Neural cell (in vitro differentiated cells): ENCODE data around the gene SVOP. TPM values are rescaled to one million over a fixed set of nuclear protein-coding genes. Genes with fewer than 3 reads are reported as not detected.
A peak's percentile ranks its signal among the peaks of the same experiment; 100 is the strongest.

Experiments
- H2AFZ ChIP-seq: fragments of 200-600, 300-800 bp; sonication (generic), shearing (Covaris generic); 2 replicates; pipeline ENCODE4 v1.6.0; 2014; ENCODE audit warnings: low read depth, mild to moderate bottlenecking, antibody characterized with exemption, low read length, moderate library complexity
- H3F3A ChIP-seq: fragments of 200-600 bp; shearing (Covaris generic); 2 replicates; pipeline ENCODE4 v1.6.1; 2016; ENCODE audit warnings: mild to moderate bottlenecking, moderate library complexity, mixed read lengths, antibody characterized with exemption, low read length; ENCODE audit not compliant: insufficient read depth, poor library complexity, severe bottlenecking
- H3K27ac ChIP-seq: fragments of 200-600, 300-800 bp; sonication (generic), shearing (Covaris generic); 2 replicates; pipeline ENCODE4 v1.5.1; 2014; ENCODE audit warnings: mild to moderate bottlenecking, low read length, moderate library complexity
- H3K27me3 ChIP-seq: fragments of 300-800, 200-600 bp; sonication (generic), shearing (Covaris generic); 2 replicates; pipeline ENCODE4 v1.6.0; 2014; ENCODE audit warnings: mild to moderate bottlenecking, low read depth, low read length, moderate library complexity; ENCODE audit not compliant: insufficient read depth
- H3K36me3 ChIP-seq: fragments of 300-800, 200-600 bp; sonication (generic), shearing (Covaris generic); 2 replicates; pipeline ENCODE4 v1.5.1; 2014; ENCODE audit warnings: mild to moderate bottlenecking, antibody characterized with exemption, low read length, moderate library complexity; ENCODE audit not compliant: insufficient read depth
- H3K4me2 ChIP-seq: fragments of 300-800, 200-600 bp; sonication (generic), shearing (Covaris generic); 2 replicates; pipeline ENCODE4 v1.6.0; 2014; ENCODE audit warnings: mild to moderate bottlenecking, low read length
- H3K4me3 ChIP-seq: fragments of 300-800, 200-600 bp; sonication (generic), shearing (Covaris generic); 2 replicates; pipeline ENCODE4 v1.5.1; 2014; ENCODE audit warnings: mild to moderate bottlenecking, low read length, moderate library complexity
- H3K79me2 ChIP-seq: fragments of 200-600 bp; shearing (Covaris generic); replicated peaks from 2 replicates; pipeline ENCODE4 v1.6.0; 2014; ENCODE audit warnings: mild to moderate bottlenecking, low read length, moderate library complexity; ENCODE audit not compliant: insufficient read depth
- H3K9ac ChIP-seq: fragments of 300-800, 200-600 bp; sonication (generic), shearing (Covaris generic); 2 replicates; pipeline ENCODE4 v1.6.1; 2016; ENCODE audit warnings: mild to moderate bottlenecking, low read length, mixed read lengths
- H3K9me2 ChIP-seq: fragments of 200-600 bp; shearing (Covaris generic); 2 replicates; pipeline ENCODE4 v1.6.1; 2016; ENCODE audit warnings: mild to moderate bottlenecking, low read length, mixed read lengths; ENCODE audit not compliant: insufficient read depth
- H3K9me3 ChIP-seq: fragments of 200-600, 300-800 bp; sonication (generic), shearing (Covaris generic); 2 replicates; pipeline ENCODE4 v1.6.1; 2016; ENCODE audit warnings: mild to moderate bottlenecking, mixed run types, low read length, moderate library complexity, mixed read lengths
- H4K20me1 ChIP-seq: fragments of 200-600 bp; shearing (Covaris generic); 2 replicates; pipeline ENCODE4 v1.6.1; 2016; ENCODE audit warnings: mild to moderate bottlenecking, mixed run types; ENCODE audit not compliant: insufficient read depth
- CTCF ChIP-seq: fragments of 450-650 bp; IDR thresholded peaks from 2 replicates; pipeline ENCODE4 v1.5.1; 2014; ENCODE audit warnings: antibody characterized with exemption, mild to moderate bottlenecking, moderate library complexity; ENCODE audit not compliant: poor library complexity, severe bottlenecking
- EP300 ChIP-seq: fragments of 450-650 bp; conservative IDR thresholded peaks from 2 replicates; pipeline ENCODE4 v1.6.1; 2014; ENCODE audit warnings: antibody characterized with exemption, mild to moderate bottlenecking, moderate library complexity; ENCODE audit not compliant: poor library complexity, severe bottlenecking
- EZH2 ChIP-seq: fragments of 200-600, 300-800 bp; shearing (Covaris generic), sonication (generic); IDR thresholded peaks from 2 replicates; pipeline ENCODE4 v1.6.1; 2014; ENCODE audit warnings: antibody characterized with exemption, low read length, borderline replicate concordance, mild to moderate bottlenecking; ENCODE audit not compliant: insufficient read depth, poor library complexity, severe bottlenecking
- MXI1 ChIP-seq: fragments of 450-650 bp; conservative IDR thresholded peaks from 2 replicates; pipeline ENCODE4 v1.6.1; 2014; ENCODE audit warnings: antibody characterized with exemption, mild to moderate bottlenecking; ENCODE audit not compliant: poor library complexity, severe bottlenecking
- POLR2AphosphoS5 ChIP-seq: IDR thresholded peaks from 2 replicates; pipeline ENCODE4 v1.6.1; 2012
- RAD21 ChIP-seq: fragments of 450-650 bp; conservative IDR thresholded peaks from 2 replicates; pipeline ENCODE4 v1.6.1; 2014; ENCODE audit warnings: antibody characterized with exemption, mild to moderate bottlenecking, moderate library complexity
- SMC3 ChIP-seq: fragments of 450-650 bp; conservative IDR thresholded peaks from 2 replicates; pipeline ENCODE4 v1.6.1; 2014; ENCODE audit warnings: antibody characterized with exemption, mild to moderate bottlenecking, moderate library complexity; ENCODE audit not compliant: poor library complexity
- TAF1 ChIP-seq: IDR thresholded peaks from 2 replicates; pipeline ENCODE4 v1.6.1; 2012; ENCODE audit warnings: low read depth
- polyA plus RNA-seq: library from polyadenylated mRNA; depleted of rRNA; stranded (reverse); fragments of >200 nt; gene quantifications from 2 replicates; pipeline ENCODE4 v1.2.3, GENCODE V29; 2014
- TF ChIP-seq, protein P1 (sequence below): IDR thresholded peaks from 2 replicates; pipeline ENCODE4 v1.6.1; 2012; ENCODE audit warnings: borderline replicate concordance

SVOP gene
- polyA plus RNA-seq, 1 donor from 2014 or later = 41.3 TPM

DNA sequence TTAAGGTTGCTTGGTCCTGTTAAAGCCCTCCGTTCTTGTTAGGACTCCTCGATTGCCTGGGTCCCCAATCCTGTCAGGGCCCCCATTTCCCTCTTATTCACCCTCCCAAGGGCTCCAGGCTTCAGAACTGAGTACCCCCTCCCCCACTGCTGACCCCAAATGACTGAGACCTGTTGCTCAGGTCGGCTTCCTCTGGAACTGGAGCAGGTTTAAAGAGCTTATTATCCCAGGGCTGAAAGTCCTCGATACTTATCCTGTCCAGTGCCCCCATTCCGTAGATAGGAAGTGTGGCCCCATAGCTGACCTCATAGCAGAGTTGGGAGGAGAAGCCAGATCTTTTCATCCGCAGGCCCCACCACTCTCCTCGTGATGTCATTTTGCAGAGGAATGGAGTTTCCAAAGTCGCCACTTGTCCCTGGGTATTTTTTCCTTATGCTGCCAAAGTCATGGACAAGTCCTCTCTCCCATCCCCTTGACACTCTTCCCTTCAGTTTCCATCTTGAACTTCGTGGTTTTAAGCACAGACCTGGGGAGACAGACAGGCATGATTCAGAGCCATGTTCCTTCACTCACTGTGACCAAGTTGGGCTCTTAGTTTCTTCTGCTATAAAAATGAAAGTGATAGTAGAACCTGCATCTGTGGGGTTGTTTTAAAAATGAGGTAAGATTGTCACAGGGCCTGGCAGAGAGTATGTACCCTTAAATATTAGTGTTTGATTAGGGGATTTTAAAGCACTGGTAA is 32.7 kb upstream of the SVOP start:
- H2AFZ ChIP-seq = peak overlapping the region; percentile 98

DNA sequence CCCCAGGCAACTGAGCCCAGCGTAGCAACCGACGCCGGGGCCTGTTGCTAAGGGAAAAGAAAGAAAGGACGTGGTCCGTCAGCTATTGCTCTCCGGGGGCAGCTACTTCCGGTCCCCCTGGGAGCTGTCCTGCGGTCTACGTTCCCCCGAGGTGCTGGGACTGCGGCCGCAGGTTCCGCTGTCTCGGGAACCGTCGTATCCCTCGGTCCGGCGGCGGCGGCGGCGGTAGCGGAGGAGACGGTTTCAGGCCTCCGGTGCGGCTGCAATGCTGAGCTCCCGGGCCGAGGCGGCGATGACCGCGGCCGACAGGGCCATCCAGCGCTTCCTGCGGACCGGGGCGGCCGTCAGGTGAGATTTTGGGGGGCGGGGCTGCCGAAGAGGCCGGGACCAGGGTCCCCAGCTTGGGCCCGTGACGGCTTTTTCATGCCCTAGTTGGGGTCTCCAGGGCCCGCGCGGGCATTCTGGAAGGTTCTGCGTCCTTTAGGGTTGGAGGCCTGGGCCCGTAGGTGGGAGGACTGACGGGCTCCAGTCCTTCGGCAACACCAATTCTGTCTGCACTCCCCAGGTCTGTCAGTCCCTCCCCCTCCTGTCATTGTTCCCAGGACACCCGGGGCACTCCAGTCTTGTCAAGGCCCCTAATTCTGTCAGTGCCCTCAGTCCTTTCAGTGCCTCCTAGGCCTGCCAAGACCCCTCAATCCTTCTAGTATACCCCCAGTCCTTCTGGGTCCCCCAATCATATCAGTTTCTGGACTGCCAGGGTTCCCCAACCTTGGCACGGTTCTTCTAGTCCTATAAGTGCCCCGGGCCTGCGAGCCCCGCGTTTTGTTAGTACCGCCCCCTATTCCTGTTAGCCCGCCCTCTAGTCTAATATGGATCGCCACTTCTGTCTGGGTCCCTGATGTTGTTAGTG is 31.8 kb upstream of the SVOP start, which contains the start of gene USP30:
Gene USP30 (plus strand): TSS at position 163 of the 910 bp plus-strand sequence. CDS start 103 bp downstream, at position 266.
- Histone ChIP-seq H3K9me3 (no peaks in the 10 kb centered on the region), H2AFZ (peak within 1 kb of the TSS; percentile 98), H3K4me2 (peak within 1 kb of the TSS; percentile 95), H4K20me1 (no peaks in the 10 kb centered on the region), H3K79me2 (peaks cover 22% of the 10 kb centered on the region), H3F3A (no peaks in the 10 kb centered on the region), H3K9me2 (no peaks in the 10 kb centered on the region), H3K4me3 (peak within 1 kb of the TSS; percentile 99), H3K27me3 (no peaks in the 10 kb centered on the region), H3K27ac (peak within 1 kb of the TSS; percentile 81), H3K36me3 (no peaks in the 10 kb centered on the region), H3K9ac (peak within 1 kb of the TSS; percentile 96)
- TF ChIP-seq RAD21 (peak; percentile 53), SMC3 (no peak), POLR2AphosphoS5 (peak; percentile 92), CTCF (no peak), TAF1 (peak; percentile 97)
- TF ChIP-seq, protein P1, sequence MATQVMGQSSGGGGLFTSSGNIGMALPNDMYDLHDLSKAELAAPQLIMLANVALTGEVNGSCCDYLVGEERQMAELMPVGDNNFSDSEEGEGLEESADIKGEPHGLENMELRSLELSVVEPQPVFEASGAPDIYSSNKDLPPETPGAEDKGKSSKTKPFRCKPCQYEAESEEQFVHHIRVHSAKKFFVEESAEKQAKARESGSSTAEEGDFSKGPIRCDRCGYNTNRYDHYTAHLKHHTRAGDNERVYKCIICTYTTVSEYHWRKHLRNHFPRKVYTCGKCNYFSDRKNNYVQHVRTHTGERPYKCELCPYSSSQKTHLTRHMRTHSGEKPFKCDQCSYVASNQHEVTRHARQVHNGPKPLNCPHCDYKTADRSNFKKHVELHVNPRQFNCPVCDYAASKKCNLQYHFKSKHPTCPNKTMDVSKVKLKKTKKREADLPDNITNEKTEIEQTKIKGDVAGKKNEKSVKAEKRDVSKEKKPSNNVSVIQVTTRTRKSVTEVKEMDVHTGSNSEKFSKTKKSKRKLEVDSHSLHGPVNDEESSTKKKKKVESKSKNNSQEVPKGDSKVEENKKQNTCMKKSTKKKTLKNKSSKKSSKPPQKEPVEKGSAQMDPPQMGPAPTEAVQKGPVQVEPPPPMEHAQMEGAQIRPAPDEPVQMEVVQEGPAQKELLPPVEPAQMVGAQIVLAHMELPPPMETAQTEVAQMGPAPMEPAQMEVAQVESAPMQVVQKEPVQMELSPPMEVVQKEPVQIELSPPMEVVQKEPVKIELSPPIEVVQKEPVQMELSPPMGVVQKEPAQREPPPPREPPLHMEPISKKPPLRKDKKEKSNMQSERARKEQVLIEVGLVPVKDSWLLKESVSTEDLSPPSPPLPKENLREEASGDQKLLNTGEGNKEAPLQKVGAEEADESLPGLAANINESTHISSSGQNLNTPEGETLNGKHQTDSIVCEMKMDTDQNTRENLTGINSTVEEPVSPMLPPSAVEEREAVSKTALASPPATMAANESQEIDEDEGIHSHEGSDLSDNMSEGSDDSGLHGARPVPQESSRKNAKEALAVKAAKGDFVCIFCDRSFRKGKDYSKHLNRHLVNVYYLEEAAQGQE = peak; percentile 87

More for the DNA sequence above, 32.7 kb upstream of the SVOP start:
- H3K27me3 ChIP-seq = no peaks in the 10 kb centered on the region
- H3K9ac ChIP-seq = peak overlapping the region; percentile 96
- peak overlapping the region; percentile 99 for H3K4me3 ChIP-seq
- H3K9me2 ChIP-seq = no peaks in the 10 kb centered on the region
- H3K79me2 ChIP-seq = peaks cover 22% of the 10 kb centered on the region
- H3K9me3 ChIP-seq = no peaks in the 10 kb centered on the region
- H3K4me2 ChIP-seq = peak overlapping the region; percentile 82
- no peaks in the 10 kb centered on the region for H3K36me3 ChIP-seq
- H4K20me1 ChIP-seq = no peaks in the 10 kb centered on the region
- H3K27ac ChIP-seq = peak overlapping the region; percentile 81
- TF ChIP-seq POLR2AphosphoS5 = no peak
- TF ChIP-seq EP300 = no peak
- no peak for TF ChIP-seq EZH2
- TF ChIP-seq RAD21 = no peak
- TF ChIP-seq TAF1 = no peak
- TF ChIP-seq CTCF = no peak
- no peak for TF ChIP-seq MXI1
- TF ChIP-seq, protein P1 = no peak
- TF ChIP-seq SMC3 = no peak
- H3F3A ChIP-seq = no peaks in the 10 kb centered on the region
